HG02759 (cell line): Measurements from ENCODE around the gene IFI27.

Experiments used
- ATAC-seq: cut with Tn5 transposase; IDR thresholded peaks from one replicate; pipeline ENCODE4 v1.9.1; 2021; ENCODE audit warnings: mild to moderate bottlenecking, moderate library complexity; ENCODE audit not compliant: unreplicated experiment

IFI27 gene

GRCh38 chr14:94102768-94103482 lies 7.6 kb upstream of the IFI27 start:
- ATAC-seq: no peak

- no peak for ATAC-seq
Measured at GRCh38 chr14:94103554-94104150, 6.9 kb upstream of the IFI27 start.

GRCh38 chr14:94104731-94105130 lies 5.8 kb upstream of the IFI27 start:
- ATAC-seq: no peak

GRCh38 chr14:94109915-94110250 lies 653 bp upstream of the IFI27 start:
- ATAC-seq: no peak

- no peak for ATAC-seq
Measured at GRCh38 chr14:94111276-94112095, 950 bp downstream of the IFI27 start.

GRCh38 chr14:94112513-94113063 lies 2.1 kb downstream of the IFI27 start:
- no peak for ATAC-seq

GRCh38 chr14:94113073-94113472 lies 2.5 kb downstream of the IFI27 start:
- no peak for ATAC-seq

GRCh38 chr14:94113490-94113889 lies 3.0 kb downstream of the IFI27 start:
- ATAC-seq: no peak

- ATAC-seq: no peak
Measured at GRCh38 chr14:94113908-94114588, 3.5 kb downstream of the IFI27 start.

- ATAC-seq: no peak
Measured at GRCh38 chr14:94114589-94115057, 4.1 kb downstream of the IFI27 start.

GRCh38 chr14:94115058-94115591 lies 4.6 kb downstream of the IFI27 start:
- ATAC-seq: no peak

GRCh38 chr14:94115631-94116030 lies 5.1 kb downstream of the IFI27 start:
- no peak for ATAC-seq

- no peak for ATAC-seq
Measured at GRCh38 chr14:94116701-94117100, 6.2 kb downstream of the IFI27 start.

GRCh38 chr14:94117856-94118255 lies 7.3 kb downstream of the IFI27 start:
- no peak for ATAC-seq

GRCh38 chr14:94119071-94119470 lies 8.5 kb downstream of the IFI27 start:
- no peak for ATAC-seq

GRCh38 chr14:94120667-94121340 lies 10.3 kb downstream of the IFI27 start:
- no peak for ATAC-seq

- no peak for ATAC-seq
Measured at GRCh38 chr14:94121485-94121884, 10.9 kb downstream of the IFI27 start.

GRCh38 chr14:94122438-94122837 lies 11.9 kb downstream of the IFI27 start:
- ATAC-seq: no peak

GRCh38 chr14:94123296-94123695 lies 12.8 kb downstream of the IFI27 start:
- ATAC-seq: no peak

GRCh38 chr14:94123868-94124267 lies 13.3 kb downstream of the IFI27 start:
- no peak for ATAC-seq
